ENCODE measurements around the gene CMTM5.

- TF ChIP-seq, protein P1, sequence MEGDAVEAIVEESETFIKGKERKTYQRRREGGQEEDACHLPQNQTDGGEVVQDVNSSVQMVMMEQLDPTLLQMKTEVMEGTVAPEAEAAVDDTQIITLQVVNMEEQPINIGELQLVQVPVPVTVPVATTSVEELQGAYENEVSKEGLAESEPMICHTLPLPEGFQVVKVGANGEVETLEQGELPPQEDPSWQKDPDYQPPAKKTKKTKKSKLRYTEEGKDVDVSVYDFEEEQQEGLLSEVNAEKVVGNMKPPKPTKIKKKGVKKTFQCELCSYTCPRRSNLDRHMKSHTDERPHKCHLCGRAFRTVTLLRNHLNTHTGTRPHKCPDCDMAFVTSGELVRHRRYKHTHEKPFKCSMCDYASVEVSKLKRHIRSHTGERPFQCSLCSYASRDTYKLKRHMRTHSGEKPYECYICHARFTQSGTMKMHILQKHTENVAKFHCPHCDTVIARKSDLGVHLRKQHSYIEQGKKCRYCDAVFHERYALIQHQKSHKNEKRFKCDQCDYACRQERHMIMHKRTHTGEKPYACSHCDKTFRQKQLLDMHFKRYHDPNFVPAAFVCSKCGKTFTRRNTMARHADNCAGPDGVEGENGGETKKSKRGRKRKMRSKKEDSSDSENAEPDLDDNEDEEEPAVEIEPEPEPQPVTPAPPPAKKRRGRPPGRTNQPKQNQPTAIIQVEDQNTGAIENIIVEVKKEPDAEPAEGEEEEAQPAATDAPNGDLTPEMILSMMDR (optimal IDR thresholded peaks at IDR 0.05 in 1 of 3, IDR thresholded peaks at IDR 0.05 in 1 of 3, conservative IDR thresholded peaks at IDR 0.05 in 1 of 3; ENCODE audit: extremely low read depth in 1 of 3, insufficient read depth in 2 of 3, low read length in 3 of 3): no peak
- TF ChIP-seq EZH2 (IDR thresholded peaks at IDR 0.05; ENCODE audit: low read length): no peak
Measured at GRCh38 chr14:23407516-23408306, 30.9 kb downstream of the CMTM5 start, which contains the start of gene MYH6.

Measured in keratinocyte (primary cell).